ENCODE measurements around the gene BRD4.

The BRD4 gene

DNA sequence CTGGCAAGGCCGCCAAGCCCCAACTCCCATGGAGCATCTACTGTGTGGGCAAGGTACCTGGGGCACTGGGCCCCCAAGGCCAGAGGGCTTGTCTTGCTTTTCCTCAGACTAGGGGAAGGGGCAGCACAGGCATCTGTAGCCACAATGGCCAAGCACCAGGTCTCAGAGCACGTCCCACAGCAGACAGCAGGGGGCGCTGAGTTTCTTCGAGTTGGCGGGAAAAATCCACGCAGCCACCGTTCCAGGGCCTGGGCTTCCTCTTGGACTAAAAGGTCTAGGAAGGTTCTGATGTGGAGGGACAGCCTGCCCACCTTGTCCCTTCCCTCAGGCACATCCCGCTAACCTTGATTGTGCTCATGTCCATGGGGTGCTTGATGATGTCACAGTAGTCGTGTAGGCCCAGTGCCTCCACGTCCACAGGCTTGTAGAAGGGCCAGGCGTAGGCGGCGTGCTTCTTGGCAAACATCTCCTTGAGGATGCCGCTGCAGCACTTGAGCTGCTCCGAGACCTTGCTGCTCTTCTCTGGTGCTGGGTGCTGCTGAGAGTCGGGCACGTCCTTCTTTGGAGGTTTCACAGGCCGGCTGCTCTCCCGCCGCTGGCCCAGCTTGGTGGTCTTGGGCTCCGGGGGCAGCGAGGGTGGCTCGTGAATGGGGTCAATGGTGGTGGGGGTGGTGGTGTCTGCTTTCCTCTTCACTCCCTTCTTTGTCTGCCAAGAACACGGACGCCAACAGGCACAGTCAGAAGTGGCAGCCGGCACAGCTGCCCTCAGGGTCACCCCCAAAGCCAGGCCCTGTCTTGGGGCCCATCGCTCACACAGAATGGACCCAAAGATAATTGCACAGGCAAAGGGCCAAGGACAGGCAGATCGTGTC, 68.0 kb downstream of the BRD4 start:
- peak; percentile 62 for DNase-seq

DNA sequence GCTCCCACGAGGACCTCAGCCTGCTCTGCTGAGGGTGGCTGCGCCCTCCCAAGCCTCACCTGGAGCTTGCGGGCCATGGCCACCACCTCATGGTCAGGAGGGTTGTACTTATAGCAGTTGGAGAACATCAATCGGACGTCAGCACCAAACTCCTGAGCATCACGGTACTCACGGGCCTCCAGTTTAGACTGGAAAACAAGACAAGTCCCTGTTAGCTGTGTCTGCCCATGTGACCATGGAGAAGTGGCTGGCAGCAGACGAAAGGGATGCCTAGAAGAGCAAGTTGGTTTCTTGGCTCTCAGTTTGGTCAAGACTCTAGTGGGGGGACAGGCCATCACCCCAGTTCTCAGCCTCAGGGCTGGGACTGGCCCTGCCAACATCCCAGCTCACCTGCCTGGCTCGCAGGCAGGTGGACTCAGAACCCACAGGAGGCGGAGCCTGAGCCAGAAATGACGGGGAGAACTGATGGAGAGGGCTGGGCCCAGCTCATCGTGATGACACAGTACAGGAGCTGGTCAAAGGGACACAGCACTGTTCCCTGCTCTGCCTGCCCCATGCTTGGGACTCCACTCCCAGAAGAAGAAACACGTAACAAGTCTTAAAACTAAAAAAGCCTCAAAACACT, 68.9 kb downstream of the BRD4 start:
- no peak for DNase-seq

DNA sequence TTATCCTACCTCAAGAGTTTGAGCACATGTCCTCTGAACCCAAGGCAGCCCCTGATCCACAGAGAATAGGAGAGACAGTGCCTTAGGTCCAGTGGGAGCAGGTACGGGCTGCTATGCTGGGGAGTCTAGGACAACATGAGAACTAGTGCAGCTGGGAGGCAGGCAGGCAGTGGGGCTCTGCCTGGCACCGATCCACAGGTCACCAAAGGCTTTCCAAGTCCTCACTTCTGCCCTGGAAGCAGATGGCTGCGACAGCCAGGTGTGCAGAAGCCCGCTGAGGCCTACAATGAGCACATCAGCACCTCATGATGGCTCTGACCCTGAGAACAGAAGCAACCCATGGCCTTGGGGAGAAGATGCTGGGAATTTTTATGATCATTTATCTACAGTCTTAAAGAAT, 70.3 kb downstream of the BRD4 start:
- no peak for DNase-seq

DNA sequence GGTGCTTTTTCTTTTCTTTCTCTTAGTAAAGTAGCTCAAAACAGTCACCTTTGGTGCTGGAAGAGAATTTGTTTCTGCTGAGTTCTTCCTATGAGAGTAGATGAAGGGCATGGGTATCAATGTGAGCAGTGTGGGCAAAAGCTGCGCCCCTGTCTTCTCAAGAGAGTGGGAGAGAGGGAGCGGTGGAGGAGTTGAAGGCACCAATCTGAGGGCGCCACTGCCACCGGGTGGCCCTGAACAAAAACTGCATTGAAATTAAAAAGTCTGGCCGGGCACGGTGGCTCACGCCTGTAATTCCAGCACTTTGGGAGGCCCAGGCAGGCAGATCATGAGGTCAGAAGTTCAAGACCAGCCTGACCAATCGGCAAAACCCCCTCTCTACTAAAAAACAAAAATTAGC, 71.4 kb downstream of the BRD4 start:
- no peak for DNase-seq

DNA sequence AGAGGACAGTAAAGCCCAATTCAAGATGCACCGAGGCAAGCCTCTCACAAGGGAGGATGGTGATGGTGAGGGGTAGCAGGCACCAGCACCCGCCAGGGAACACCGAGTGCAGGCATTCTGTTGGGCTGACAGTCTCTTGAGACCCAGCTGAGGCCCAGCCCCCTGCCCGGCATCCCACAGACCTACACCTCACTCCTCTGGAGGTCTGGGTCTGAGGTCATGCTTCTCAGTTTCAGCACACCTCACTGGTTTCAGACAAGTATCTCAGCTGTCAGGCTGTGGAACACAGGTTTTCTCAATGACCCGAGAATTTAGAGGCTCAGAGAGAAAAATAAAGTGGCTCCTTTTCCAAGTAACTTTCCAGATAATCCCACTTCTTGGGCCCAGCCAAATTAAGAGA, 72.4 kb downstream of the BRD4 start:
- DNase-seq = no peak

DNA sequence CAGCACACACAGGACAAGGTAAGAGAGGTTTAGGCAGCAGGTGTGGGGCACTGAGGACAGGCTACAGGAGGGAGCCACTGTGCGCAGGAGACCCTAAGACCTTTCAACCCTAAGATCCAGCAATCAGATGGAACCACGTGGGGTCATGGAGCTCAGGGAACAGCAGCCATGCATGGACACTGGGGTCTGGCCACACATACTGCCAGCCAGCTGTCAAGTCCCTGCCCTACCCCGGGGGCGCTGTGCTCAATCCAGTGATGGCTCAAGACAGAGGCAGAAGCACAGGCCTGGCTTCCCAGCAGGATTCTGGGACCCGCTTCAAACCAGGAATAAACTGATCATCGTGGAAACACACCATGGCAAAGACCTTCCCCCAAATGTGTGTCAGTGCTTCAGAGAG, 74.6 kb downstream of the BRD4 start:
- no peak for DNase-seq

DNA sequence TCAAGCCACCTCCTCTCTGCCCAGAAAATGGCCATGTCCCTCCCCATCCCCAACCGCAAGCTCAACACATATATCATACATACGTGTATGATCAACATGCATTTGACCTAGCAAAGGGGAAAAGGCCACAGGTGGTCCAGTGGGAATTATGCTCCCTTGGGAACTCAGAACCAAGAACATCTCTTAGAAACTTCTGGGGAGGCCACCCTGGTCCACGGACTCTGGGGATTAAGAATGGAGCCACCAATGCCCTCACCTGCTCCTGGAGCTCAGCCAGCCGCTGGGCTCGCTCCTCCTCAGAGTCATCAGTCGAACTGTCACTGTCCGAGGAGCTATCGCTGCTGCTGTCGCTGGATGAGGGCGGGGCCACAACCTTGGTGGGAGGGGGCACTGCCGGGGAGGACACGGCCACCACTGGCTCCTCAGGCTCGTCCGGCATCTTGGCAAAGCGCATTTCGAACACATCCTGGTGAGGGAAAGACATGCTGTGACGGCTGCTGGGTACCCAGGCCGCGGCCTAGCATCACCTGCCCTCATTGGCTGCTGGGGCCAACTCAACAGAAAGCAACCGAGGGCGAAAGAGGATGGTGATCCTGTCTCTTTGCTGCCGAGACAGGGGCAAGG, 75.5 kb downstream of the BRD4 start:
- DNase-seq = no peak

DNA sequence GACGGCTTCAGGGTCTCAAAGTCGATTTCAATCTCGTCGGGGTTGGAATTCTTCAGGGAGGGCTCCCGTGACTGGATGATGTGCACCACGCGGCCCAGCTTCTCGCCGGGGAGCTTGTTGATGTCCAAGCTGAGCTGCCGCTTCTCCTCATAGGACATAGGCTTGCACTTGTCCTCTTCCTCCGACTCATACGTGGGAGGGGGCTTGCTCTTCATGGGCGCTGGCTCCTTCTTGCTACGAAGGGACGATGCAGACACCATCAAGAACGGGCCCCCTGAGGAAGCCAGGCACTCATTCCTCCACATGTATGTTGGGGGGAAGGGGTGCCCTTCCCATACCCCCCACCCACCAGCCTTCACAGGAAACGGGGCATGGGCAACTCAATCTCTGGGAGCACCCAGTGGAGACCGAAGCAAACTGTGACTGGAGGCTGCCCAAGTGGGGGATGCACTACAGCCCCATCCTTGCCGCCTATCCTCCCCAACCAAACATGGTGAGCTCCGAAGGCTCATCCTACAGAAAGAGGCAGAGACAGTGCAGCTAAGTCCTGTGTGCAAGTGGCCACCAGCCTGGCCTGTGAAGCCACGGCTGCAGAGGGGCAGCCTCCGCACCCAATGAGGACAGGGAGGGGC, 76.9 kb downstream of the BRD4 start:
- DNase-seq = no peak

DNA sequence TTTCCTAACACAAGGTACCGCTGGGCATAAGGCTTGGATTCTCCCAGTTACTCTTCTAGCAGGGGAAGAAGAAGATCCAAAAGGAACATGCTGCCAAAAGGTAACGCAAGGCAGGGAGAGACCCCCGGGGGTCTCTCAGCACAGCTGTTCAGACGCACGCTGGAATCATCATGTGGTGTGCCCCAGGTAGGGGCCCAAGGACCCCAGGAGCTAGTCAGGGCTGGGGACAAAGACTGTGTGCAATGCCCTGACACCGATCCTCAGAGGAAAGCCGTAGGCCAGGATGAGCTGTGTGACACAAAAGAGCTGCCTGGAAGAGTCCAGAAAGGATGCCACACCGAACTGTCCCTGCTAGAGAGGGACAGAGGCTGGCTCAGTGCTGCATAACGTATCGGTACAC, 77.8 kb downstream of the BRD4 start:
- DNase-seq = no peak

DNA sequence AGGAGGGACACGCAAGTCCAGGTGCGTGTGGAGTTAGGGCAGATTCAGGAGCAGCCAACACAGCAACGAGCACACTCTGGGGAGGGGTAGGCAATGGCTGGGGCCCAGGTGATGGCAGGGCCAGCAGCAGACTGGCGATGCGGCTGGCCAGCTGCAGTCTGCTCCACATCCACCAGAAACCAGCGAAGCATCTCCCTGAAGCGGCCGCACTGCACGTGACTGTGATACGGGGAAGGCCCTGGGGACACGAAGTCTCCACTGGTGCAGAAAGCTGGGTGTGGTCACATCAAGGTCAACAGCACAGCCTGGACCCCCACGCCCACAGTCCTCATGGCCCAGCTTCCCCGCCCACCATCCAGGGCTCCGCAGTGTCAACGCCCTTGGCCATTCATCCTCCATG, 78.8 kb downstream of the BRD4 start:
- DNase-seq = no peak

DNA sequence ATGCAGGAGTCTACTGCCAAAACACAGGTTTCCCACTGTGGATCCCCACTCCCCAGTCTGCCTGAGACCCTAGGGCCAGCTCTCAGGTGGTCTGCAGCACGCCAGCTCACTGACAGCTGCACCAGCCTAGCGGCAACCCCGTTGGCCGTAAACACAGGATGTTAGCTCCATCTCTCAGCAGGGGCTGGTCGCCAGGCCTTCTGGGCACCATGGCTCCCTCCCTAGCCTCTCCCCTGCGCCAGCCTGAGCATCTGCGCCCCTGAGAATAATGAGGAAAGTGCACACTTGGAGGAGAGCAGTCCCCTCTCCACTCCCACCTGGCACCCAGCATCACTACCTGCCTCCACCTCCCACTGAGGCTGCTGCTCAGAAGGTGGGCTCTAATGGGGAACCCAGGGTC, 79.3 kb downstream of the BRD4 start:
- no peak for DNase-seq

DNA sequence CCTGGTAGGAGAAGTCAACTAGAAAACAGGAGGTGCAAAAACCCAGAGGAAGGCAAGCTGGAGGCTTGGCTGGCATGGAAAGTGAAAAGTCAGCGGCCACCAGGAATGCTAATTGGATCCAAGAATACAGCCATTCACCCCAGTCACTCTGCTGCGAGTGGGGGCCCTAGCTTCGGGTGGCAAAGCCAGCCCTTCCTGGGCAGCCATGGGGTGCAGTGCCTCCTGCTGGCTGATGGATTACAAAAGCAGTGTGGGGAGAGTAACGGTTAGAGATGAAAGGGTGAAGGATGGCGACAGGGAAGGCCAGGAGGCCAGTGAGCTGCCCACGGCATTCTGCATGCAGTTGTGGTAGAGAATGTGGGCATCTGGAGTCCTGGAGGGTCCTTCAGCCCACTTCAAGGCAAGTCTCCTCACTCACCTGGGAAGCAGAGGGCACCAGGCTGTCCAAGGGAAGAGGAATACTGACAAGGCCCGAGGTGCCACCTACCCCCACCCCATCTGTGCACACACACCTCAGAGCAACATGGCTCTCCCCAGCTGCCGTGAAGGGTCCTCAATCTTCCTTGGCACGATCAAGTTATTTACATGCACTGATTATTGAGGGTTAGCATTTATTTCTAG, 79.8 kb downstream of the BRD4 start:
- DNase-seq = no peak

DNA sequence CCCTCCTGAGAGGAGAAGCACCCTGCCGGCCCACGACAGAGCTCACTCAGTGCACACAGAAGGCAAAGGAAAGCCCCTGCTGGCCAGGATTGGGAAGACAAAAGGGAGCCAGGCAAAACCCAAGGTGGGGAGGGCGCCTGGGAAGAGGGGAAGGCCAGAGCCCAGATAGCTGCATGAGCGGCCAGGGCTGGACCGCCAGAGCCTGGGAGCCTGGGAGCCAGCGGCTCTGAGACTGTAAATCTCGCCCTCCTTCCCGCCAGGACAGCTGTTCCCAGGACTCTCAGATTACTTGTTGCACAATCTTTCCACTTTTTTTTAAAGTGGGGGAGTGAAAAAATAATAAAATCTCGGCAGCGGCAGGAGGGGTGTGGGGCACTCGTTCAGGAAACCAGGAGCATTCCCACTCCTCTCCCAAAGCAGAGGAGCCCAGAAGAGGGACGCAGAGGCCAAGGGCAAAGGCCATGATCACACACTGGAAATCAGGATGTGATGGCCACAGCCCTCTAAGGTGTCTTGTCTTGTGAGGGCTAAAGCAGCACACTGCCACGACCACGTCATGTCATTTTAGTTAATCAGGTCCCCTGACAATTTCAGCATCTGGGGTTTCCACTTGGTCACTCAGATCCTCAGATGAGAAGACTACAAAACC, 80.5 kb downstream of the BRD4 start:
- DNase-seq = no peak

DNA sequence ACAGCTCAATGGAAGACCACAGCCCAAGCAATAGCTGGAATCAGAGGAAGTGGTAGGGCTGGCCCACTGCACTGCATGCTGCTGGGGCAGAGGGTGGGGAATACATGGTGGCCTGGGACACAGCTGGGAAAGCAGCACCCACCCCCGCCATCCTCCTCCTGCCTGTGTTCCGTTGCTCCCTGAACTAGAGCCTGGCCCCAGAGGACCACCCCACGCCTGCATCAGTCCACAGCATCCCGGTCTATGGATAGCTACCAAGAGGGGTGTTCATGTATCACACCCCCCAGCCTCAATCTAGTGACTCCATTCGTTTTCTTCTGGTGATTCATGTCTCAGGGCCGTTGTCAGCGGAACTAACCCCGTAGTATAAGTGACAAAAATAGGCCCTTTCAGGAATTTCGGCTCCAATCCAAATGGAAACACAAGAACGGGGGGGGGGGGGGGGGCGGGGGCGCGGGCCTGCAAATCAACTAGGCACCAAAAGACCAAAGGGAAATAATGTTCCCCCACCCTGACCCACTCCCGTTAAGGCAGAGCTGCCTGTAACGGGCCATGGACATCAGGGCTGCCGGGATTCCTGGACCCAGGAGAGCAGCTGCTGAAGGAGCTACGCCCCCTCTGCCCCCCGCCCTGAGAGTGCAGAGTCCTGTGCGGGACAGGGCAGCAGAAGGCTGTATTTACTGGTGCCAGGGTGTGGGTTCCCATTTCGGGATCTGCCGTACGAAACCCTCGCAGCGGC, 81.2 kb downstream of the BRD4 start:
- DNase-seq = no peak

DNA sequence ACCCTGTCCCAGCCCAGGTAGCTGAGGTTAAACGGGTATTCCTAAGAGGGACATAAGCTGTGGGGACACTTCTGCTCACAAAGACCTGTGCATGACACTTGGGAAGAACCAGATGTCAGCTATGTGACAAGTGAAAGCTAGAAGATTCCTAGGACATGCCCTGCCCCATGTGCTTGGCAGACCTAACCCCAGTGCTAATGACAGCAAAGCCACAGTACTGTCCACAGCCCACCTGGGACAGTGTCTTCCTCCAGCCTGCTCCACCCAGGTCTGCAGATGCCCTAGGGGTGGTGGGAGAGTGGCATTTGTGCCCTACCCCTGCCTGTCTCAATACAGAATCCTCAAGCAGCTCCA, 81.7 kb downstream of the BRD4 start:
- DNase-seq = no peak

DNA sequence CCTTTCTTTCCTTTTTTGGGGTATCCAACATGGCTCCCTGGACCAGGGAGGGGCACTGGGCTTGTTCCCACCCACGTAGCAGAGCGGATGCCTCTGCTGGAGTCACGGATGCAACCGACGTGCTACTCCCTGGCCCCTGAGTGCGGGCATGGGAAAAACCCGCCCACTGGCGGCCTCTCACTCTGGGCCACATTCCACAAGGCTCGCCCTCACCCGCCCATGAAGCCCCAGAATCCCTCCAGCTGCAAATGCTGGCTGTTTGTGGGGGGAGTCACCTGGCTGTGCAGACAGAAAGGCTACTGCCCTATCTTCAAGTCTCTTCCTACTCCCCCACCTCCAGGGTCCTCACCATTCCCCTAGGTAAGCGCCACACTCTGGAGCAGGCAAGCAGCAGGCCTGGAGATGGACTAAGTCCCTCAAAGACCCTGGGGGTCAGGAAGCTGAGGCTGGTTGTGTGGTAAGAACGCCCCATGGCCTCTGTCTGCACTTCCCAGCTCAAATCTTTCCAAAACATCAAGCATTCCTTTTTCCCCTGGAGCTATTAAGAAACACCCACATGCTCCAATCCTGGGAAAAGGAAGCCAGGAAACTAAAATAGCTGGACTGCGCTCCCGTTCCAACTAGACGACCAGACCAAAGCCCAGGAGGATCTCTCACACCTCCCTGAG, 82.2 kb downstream of the BRD4 start:
- DNase-seq = no peak

DNA sequence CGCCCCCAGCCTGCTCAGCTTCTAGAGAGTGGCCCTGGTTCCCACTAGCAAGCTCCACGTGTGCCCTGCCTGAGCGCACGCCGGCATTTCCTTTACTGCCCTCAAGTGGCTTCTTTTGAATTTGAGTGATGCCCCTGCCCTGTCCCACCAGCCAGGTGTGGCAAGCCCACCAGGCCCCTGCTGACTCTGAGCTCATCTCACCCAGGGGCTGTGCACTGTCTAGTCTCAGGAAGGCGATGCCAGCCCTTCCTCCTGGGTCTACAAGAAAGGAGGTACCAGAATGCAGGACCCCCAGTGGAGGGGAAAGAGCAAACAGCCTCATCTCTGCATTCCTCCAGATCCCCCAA, 82.8 kb downstream of the BRD4 start:
- no peak for DNase-seq

DNA sequence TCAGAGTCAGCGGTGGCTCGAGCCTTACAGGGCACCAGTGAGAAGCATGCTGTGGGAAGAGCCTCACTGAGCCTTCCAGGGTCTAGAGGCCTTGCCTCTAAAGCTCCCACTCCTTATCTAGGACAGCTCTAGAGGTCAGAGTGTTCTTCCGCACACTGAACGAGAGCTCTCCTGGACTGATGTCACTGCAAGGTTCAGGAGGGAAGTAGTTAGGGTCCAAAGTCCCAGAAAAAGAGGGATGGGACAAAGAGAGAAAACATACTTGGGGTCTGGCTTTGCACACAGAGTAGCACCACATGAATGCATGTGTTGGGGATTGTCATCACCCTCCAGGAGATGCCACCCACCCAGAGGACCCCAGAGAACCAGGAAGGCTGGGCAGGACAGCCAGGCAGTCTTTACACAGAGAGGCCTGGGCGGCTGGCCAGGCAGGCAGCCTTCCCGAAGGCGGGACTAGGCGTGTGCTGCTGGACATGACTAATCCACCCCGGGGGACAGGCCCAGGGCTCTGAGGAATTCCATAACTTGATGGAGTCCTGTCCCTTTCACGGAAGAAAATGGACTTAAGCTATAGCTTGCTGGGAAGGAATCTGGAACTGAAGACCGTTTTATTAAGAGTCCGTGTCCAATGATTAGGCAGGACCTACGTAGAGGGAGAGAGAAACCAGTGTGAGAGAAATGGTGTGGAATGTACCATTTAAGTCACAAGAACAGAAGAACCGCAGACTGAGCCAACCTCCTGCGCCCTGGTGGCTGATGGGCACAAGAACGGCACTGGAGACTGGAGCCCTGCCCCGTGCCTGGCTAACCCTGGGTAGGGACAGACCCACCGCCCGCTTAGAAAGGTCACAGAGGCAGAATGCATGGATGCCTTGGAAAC, 83.5 kb downstream of the BRD4 start:
- DNase-seq = no peak

DNA sequence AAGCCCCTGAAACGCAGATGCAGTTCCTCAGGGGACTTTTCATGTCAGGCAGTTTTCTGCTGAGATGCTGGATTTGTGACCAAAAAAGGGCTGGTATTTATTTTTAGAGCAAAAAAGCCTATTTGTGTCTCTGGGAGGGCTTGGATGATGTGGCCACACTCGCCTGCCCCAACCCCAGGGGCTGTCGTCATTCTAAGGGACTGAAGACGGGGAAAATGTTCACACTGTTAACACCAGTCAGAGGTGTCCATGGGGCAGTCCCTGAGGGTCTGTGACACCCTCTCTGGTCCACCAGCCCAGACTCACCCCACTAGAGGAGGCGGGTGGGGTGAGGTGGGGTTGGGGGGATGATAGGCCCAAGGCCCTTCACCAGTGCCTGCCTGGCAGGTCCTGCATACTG, 84.2 kb downstream of the BRD4 start:
- no peak for DNase-seq

Data from effector CD8-positive, alpha-beta T cell (primary cell).